NCI-H2081 (cell line): ENCODE results near the gene RMDN3.

ENCODE experiments used
- DNase-seq, 2 experiments: peaks; one replicate each; lab custom pipeline; 2025; lab: John Stamatoyannopoulos, UW

RMDN3 gene

GRCh38 chr15:40694688-40695468 lies 60.2 kb downstream of the RMDN3 start, which contains the start of gene RAD51:
TSS of gene RAD51 (plus strand) at chr15:40695174. CDS start at chr15:40698759, 3,585 bp downstream.
- DNase-seq: peak; percentile 87 to 90

- DNase-seq: no peak
These were observed 61.0 kb downstream of the RMDN3 start for GRCh38 chr15:40693904-40694687.

- DNase-seq: no peak
These were observed 63.3 kb downstream of the RMDN3 start for GRCh38 chr15:40691737-40692136.

- DNase-seq: no peak
These were observed 65.9 kb downstream of the RMDN3 start for GRCh38 chr15:40688932-40689799.
